Measurements from ENCODE around the gene STARD8.
"Not testable (repeated sequence)": the region's sequence is repeated elsewhere in the genome, so short reads cannot be mapped to it uniquely, and the experiment has no call there.

STARD8 gene

DNA sequence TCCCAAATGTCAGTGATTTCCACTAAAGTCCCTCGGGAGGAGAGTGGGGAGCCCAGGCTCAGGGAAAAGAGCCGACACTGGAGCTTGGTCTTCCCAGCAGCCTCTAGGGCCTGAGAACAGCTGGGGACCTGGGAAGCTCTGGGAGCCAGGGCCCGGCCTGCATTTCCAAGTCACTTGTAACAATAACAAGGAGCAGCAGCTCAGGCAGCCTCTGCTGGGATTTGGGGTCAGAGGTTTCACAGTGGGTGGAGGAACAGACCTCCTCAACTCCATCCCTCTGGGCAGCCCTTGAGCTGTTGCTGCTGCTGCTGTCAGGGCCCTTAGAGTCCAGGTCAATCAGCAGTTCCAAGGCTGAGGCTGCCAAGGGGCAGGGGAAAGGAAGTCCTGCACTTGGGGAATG is 11.1 kb downstream of the STARD8 start:
- no peak for DNase-seq

DNA sequence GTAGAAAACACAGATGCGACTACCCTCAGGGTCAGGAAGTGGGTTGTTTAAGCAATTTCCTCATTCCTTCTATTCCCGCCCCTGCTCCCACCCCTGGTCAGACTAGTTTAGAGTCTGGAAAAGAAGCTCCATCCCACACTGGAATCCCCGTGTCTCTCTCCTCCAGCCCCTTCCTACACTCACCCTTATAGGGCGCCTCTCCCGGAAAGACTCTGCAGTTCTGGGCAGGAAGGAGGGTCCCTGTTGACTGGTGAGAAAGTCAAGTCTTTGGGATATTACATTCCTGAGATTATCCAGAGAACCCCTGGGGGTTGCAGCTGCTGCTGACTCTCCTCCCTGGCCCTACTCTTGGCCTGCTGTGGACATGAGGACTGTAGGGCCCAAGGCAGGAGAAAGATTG is 11.9 kb downstream of the STARD8 start:
- no peak for DNase-seq

DNA sequence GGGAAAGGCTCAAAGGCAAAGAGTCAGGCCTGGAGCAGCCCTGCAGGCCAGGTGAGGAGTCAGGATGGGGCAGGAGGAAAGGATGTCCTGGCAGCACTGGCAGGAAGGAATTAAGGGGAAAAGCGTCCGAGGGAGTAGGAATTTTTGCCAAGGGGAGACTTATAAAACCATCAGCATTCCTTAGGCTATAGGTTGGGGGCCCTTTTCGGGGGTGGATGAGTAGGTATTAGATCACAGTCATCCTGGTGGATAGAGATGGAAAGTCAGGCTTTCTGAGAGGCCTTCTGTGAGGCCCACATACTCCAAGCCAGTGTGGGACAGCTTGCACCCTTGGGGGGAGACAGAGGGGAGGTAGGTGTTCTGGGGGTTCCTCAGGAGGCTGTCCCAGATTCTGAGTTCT is 12.3 kb downstream of the STARD8 start:
- no peak for DNase-seq

DNA sequence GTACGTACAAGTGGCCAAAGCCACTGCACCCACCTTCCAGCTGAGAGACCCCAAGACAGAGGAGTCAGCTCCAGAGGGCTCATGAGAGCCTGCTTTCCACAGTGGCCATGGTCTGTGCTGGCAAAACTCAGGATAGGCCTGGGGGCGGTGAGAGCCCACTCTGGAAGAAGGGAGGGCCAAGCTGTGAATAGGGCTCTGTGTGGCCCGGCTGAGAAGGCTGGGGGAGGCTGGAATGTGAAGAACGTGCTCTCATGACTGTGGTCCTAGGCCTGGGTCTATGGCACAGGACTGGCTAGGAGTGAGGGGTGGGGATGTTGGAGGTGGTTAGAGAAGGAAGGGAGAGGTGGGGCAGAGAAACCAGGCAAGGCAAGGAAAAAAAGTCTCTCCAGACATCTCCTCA is 13.3 kb downstream of the STARD8 start:
- DNase-seq = no peak

DNA sequence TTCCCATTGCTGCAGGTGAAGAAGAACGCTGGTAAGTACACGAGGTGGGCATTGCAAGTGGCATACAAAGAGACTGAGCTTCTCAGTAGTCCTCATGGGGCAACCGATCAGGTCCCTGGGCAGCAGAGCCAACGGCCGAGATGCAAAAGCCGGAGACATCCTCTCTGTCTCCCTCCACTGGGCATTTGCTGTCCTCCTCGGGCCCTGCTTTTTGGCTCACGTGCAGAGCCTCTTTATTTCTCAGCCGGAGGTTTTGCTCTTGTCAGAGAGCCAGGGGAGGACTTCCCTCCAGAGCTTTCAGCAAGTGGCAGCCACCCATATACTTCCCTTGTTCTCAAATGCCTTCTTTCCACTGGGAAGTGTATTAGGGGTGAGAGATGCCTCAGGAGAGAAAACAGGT is 18.0 kb downstream of the STARD8 start:
- no peak for DNase-seq

DNA sequence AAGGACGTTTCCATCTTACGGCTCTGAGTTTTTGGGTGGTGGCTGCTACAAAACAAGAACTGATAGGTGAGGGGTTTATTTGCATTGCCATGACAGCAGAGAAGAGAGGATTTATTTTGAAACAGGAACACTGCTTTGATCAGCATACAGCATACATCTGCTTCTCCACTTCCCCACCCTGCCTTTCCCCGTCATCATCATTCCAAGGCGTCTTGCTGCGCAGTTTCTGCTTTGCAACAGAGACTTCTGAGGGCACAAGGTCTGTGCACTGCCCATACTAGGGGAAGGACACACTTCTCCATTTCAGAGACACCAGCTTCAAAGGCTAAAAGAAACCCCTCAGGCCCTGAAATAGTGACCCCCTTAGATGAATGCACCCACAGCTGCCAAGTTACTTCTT is 19.1 kb downstream of the STARD8 start:
- DNase-seq = no peak

DNA sequence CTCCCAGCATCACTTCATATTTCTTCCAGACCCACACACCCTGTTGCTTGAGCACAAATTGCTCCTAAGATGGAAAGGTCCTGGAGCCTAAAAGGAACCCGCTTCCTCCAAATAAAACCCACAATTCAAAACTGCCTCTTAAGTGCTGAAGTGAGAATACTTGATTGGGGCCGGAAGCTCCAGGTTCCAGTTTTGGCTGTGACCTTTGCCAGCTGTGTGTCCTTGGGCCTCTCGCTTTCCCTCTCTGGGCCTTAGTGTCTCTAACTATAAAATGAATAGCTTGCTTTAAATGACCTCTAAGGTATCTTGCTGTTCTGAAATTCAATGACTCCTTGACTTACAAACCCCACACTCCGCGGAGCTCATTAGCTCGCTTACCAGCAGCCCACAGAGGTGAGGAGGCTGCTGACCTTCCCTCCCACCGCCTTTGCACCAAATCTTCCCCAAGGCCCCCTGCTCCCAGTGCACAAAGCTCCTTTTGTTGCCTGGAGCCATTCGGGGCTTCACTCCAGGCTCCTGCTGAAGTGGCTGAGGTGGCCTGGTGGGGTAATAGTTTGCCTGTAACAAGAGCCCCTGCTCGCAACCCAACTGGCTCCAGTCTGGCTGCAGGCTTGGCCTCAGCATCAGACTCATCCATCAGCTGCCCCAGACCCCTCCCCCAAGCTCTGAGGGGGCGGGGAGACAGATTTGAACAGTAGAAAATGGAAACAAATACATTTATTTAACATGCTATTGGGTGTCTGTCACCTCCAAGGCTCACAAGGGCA is 21.8 kb downstream of the STARD8 start:
- DNase-seq = no peak

DNA sequence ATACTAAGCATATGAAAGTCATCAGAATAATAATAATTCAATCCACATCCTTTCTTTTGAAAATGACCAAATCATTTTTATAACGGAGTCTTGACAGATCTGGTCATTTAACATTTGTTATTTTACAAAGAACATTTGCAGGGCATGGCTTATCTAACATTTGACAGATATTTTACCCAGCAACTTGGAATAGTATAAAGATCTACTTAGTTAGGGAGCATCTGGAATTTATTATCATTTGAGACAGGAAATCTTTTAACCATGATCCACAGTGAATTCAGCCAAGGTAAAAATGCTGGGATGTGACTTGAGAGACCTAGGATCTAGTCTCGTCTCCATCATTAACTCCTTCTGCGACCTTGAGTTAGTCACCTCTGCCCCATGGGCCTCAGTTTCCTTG is 22.4 kb downstream of the STARD8 start:
- no peak for DNase-seq

DNA sequence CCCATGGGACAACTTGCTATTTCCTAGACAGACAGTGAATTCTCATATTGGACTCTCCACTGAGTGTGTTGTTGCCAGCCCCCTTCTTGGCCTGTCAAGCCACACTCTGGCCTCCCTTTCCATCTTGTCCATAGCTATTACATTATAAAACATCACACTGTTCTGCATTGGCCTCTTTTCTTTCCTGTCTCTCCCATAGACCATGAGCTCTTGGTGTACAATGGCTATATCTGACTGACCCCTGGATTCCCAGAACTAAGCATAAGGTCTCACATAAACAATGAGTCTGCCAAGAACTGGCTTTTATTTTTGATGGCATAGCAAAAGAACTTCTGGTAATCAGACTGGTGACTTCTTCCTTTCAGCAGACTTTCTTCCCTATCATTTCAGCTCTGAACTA is 23.8 kb downstream of the STARD8 start:
- DNase-seq = no peak

DNA sequence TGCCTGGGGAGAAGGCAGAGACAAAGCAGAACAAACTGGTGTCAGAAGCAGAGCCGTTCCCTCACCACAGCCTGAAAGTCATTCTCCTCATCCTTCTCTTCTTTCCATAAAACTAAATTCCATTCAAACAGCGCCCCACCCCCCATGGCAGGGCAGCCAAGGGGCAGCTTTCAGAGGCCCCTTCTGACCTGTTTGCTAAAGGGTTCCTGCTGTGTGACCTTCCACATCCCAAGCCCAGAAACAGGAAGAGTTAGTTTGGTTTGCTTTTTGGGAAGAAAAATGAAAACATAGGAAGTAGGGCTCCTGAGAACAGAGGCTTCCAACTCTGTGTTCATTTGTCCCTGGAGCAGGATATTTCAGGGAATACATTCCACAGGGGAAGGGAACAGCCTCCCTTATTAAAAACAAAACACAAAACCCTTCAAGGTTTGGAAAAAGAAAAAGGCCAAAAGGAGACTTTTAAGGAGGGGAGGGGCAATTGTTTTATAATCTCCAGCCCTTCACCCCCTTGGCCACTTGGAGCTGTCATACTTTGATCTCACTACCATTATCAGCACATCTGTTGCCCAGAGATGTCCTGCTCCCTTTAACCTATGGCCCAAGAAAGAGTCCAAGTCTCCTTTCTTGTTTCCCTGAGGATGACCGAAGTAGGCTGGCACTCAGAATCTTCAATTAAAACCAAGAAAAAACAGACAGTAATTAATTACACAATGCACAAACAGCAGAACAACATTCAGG is 25.3 kb downstream of the STARD8 start:
- no peak for DNase-seq

DNA sequence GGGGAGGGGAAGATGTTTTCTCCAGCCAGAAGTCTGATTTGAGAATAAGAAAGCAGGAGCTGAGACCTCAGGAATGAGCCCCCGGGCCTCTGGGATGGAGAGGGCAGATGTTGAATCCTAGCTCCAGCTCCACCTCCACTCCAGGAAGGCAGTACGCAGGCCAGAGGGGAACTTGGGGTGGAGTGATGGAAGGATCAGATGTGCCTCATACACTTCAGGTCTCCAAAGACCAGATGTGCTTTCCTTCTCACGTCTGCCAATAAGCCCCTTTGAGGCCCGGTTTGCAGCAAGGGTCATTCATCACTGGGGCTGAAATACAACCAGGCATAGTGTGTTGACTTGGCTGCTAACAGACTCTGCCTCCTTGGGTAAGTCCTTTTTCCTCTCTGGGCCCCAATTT is 28.1 kb downstream of the STARD8 start:
- DNase-seq = no peak

DNA sequence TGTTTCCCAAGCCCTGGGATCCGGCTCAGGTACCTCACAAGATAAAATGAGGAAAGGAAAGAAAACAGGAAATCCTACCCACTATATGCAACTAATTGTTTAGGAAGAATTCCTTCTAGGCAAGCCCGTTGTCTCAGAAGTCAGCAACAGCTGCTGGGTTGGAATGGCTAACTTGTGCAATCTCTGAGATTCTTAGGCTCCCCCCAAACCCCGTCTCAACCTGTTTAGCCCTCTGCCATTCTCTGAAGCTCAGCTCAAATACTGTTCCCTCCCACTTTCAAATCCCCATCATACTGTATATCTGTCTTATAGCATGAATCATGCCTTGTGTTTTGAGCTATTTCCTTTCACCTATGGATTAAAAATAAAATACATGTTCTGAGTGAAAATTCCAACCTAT is 28.9 kb downstream of the STARD8 start:
- DNase-seq = no peak

DNA sequence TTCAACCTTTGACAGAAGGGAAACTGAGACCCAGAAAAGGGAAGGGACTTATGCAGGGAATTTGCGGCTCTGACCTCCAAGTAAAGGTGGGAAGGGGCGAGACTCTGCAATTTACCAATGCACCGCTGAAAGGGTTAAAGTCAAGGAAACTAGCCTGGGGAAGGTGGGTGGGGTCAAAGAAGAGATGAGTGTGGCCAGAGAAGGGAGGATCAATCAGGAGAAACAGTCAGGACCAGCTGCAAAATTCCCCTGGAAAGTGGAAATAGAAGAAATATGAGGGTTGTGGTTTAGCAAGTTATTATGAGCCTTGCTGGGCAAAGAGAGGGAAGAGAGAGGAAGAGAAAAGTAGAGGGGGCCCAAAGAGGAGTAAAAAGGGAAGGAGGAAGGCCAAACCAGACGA is 30.5 kb downstream of the STARD8 start:
- DNase-seq = no peak

DNA sequence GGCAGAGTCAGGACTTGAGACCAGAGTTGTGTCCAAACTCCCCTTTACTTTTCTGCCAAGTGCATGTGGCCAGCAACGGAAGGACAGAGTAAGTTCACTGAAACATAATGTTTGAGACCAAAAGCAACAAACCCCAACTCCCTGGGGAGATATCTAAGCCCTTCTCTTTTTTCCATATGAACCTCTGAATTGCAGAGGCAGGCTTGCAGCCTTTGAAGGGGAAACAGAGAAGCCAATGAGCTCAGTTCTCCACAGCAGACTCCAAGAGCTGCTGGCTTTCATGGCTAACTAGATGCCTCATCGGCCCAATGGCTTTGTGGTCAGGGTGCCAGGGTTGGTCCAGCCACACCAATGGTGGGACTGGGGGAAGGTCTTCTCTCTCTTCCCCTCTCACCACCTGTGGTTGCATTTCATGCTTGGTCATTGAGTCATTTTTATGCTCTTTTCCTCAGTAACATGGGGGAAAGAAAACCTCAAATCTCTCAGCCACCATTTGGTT is 34.0 kb downstream of the STARD8 start:
- DNase-seq = no peak

DNA sequence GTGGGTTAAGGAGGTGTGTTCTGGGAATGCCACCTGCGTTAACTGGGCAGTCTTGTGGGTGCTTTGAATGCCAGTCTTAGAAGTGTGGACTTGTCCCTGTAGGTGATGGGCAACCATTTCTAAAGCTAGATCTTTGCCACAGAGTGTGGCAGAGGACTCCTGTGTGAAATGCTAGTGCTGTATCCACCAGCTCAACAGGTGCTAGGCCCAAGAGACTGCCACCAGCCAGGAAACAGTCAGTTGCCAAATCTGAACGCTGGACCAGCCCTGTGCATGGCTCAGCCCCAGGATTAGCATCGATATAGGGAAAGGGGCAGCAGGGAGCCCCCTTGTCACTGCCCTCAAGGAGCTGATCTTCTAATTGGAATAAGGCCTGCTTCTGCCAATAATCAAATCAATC is 35.3 kb downstream of the STARD8 start:
- DNase-seq = no peak

DNA sequence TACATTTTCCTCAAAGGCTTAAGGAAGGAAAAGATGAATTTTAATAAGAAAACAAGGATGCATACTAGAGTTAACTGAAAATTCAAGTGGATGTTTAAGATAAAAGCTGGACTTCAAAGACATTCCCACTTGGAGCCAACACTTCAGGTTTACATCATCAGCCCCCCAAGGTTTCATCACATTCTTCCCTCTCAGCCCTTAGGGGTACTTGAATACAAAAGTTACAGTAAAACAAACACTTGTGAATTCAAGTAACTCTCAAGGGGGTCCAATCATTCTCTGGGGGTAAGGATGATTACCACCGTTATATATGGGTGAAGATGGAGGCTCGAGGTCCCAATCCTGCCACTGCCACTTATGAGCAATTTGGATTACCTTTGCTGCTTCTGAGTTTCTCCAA is 36.1 kb downstream of the STARD8 start:
- no peak for DNase-seq

DNA sequence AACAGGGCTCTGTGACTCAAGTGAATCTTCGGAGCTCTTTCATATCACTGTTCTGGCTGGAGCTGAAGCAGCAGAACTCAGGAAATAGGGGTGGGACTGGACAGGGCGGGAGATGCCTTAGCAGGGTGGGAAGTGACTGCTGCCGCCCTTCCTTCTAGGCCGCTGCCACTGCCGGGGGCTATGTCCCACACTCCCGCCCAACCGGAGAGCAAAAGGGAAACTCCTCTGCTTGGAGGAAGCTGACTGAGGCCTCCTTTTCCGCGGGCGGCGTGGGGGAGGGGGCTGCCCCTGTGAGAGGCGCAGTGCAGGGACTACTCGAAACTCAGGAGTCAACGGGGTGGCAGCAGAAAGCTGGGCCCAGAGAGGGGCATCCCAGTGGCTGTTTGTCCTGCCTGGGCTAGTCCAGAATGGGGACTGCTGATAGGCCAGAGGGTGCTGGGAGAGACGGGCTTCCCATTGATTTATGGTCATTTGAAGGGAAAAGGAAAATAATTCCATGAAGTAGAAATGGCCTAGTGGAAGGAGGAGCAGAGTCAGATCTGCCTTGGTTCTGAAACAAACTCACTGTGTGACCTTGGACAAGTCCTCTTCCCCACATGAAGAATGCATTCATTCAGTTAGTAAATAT is 36.9 kb downstream of the STARD8 start:
- DNase-seq = no peak

DNA sequence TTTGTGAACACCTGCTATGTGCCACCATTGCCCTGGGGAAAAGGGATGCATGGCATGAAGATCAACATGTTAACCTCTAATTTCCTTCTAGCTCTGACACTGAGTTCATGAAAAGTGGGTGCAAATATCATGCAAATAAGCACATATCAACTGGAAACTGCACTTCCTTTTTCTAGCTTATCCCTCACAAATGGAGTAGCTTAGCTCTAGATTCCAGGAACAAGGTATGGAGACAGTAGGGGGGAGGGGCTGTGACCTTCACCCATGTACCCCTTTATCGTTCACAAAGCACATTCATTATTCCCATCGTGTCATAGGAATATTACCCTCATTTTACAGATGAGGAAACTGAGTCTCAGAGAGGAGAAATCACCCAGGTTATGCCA is 37.4 kb downstream of the STARD8 start:
- DNase-seq = no peak

DNA sequence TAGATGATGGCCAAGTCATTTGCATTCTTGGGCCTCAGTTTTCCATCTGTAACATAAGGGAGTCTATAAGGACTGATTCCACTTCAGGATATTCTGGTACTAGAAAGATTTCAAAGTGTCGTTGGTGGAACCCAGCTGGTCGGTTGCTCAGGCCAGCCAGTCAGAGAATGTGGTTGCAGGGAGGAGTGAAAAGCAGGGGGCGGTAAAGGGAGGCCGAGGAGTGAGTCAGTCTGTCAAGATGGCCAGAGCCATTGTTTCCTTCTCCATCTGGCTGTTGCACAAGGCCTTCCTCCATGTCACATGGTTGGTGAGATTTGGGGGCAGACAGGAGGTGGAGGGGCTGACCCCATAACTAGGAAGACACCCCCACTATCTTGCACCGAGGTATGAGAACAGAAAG is 38.2 kb downstream of the STARD8 start:
- DNase-seq = no peak

DNA sequence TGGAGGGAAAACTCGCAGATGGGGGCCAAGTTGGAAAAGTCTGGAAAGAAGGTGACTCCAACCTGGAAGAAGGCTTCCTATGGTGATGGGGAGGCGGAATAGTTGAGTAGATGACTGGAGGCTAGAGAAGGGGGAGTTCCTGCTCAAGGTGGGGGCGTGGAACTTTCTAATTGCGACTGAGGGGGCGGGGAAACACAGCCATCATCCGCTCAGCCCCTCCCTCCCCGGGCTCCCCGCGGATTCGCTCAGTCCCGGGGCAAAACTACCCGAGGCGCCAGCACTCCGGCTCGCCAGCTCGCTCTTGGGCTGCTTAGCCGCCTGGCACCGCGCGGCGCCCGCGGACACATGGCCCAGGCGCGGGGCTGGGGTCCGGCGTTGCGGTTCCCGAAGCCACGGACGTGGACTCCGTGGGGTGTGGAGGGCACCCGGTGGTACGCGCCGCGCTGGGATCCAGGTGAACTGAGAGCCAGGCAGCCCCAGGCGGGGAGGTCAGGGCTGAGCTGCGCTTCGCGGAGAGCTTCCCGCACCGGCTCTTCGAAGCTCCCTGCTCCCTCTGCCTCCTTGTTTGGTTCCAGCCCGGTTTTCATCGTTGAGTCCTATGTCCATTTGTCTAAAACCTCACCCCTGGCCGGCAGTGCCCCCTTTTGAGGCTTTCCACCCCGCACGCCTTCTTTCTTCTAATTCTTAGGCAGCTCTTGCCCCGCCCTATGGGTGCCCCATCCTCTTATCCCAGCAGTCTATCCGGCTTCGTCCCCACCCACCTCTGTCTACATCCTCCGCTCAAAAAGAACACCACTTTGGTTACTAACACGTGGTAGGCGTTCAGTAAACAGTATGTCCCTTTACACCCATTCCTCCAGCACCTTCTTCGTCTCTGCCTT is 38.9 kb downstream of the STARD8 start:
- no peak for DNase-seq

DNA sequence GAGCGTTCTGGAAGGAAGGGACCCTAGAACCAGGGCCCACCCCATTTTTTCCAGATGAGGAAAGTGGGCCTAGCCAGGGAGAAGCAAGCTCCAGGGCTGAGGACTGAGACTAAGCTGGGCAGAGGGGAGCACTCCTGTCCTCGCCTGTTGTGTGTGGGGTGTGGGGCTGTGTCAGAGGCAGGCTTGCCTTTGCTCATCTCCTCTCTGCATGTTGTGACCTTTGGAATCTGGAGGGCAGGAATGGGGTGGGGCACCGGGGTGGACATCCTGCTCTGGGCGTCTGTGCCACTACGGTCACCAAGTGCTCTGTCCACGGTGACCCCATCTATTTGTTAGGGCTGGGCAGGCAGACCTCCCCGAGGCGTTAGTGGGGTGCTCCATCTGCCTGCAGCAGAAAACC is 41.5 kb downstream of the STARD8 start:
- not testable (repeated sequence) for DNase-seq

DNA sequence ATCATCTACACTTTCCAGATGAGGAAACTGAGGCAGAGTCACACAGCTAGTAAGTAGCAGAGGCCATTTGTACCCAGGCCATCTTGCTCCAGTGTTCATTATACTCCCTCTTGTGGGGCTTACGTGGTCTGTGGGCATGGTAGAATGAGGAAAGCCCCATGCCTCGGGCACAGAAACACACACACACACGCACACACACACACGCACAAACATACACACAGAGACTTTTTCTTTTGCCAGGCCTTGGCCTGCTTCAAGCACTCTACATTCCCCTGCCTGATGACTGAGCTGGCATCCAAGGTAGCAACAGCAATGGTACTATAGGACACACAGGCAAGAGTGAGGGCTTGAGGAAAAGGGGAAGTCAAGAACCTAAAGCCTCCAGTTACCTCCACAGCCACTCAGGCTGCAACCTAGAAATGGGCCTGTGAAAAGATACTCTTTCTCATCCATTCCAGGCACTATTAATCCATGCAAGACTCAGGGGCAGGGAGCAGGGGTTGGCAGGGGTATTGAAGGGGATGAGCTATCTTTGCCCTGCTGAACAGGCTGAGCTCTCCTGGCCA is 43.6 kb downstream of the STARD8 start:
- no peak for DNase-seq

DNA sequence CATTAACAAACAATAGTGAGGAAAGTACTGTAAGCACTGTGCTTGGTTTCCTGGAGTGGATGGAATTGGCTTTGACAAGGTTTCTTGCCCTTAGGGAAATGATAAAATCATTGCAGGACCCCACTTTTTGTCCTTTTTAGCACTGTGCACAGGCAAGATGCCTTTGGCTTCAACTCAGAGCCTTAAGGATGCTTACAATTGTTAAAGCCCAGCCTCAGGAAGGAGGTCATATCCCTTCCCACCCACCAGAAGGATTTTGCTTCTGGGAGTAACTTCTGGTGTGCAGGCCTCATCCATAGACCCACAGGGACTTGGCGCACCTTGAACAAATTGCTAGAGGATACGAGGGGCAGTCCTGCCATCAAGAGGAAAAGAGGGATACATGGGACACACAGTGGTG is 44.5 kb downstream of the STARD8 start:
- DNase-seq = no peak

All from SHP77 treated with DMSO at 0.1 percent for 48 hours (cell line).